Measurements from ENCODE around the gene TULP1.
A peak's percentile ranks its signal among the peaks of the same experiment; 100 is the strongest.

The TULP1 gene

DNA sequence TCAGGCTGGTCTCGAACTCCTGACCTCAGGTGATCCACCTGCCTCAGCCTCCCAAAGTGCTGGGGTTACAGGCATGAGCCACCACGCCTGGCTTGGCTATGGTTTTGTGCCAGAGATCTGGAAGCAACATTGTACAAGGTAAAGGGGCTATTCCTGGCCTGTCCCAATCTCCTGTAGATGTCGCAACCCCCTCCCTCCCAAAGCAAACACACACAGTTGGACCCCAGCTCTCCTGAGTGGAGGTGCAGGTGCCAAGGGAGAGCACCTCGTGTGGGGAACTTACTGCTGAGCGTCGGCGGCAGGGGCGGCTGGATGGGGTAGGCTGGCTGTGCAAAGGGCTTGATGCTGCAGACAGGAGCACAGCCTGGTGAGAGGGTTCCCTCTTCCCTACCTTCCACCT lies 35.7 kb downstream of the TULP1 start:
- H3K4me3 ChIP-seq (ENCODE audit: low read depth, low read length): no peak overlapping the region
- peak; percentile 11 for DNase-seq
- no peaks in the 10 kb centered on the region for H3K27me3 ChIP-seq (ENCODE audit: insufficient read depth, low read depth, severe bottlenecking)
- no peak overlapping the region for H3K27ac ChIP-seq
- H3K36me3 ChIP-seq: peaks cover 76% of the 10 kb centered on the region
- no peaks in the 10 kb centered on the region for H3K9me3 ChIP-seq (ENCODE audit: severe bottlenecking)
- TF ChIP-seq, protein P1, sequence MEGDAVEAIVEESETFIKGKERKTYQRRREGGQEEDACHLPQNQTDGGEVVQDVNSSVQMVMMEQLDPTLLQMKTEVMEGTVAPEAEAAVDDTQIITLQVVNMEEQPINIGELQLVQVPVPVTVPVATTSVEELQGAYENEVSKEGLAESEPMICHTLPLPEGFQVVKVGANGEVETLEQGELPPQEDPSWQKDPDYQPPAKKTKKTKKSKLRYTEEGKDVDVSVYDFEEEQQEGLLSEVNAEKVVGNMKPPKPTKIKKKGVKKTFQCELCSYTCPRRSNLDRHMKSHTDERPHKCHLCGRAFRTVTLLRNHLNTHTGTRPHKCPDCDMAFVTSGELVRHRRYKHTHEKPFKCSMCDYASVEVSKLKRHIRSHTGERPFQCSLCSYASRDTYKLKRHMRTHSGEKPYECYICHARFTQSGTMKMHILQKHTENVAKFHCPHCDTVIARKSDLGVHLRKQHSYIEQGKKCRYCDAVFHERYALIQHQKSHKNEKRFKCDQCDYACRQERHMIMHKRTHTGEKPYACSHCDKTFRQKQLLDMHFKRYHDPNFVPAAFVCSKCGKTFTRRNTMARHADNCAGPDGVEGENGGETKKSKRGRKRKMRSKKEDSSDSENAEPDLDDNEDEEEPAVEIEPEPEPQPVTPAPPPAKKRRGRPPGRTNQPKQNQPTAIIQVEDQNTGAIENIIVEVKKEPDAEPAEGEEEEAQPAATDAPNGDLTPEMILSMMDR (IDR thresholded peaks at IDR 0.05; ENCODE audit: low read depth, low read length): no peak

DNA sequence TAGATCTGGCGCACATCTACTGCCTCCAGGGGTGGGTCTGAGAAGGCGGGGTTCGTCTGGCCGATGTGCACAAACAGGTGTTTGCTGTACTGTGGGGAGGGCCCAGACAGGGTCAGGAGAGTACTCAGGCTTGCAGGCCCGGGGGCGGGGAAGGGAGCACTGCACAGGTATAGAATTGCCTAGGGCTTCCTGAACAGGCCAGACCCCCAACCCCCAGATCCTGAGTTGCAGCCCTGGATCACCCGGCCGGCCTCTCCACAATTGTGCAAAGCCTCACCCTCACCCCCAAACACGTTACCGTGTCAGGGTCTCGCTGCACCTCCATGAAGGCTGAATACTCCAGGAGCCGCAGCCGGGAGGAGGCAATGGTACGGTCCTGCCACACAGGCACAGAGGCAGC lies 36.7 kb downstream of the TULP1 start:
- Histone ChIP-seq H3K27ac (no peak overlapping the region), H3K27me3 (ENCODE audit: insufficient read depth, low read depth, severe bottlenecking) (no peaks in the 10 kb centered on the region), H3K9me3 (ENCODE audit: severe bottlenecking) (no peaks in the 10 kb centered on the region), H3K36me3 (peaks cover 81% of the 10 kb centered on the region), H3K4me3 (ENCODE audit: low read depth, low read length) (no peak overlapping the region)
- DNase-seq: peak; percentile 37
- TF ChIP-seq, protein P1 (IDR thresholded peaks at IDR 0.05; ENCODE audit: low read depth, low read length): no peak

DNA sequence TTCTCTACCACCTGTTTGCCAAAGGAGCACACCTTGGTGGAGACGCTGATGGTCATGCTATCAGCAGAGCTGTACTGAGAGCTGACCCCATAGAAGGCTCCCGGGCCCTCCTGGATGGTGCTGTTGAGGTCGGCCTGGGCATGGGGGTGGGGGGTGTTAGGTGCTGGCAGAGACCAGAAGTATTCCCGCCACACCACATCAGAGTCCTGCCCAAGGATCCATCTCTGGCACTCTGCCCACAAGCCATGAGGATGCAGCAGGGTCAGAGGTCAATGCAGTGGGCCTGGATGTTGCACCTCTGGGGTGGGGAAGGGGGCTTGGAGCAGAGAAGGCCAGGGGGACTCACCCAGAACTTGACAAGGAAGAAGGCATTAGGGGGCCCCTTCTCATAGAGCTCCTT lies 37.1 kb downstream of the TULP1 start:
- Histone ChIP-seq H3K4me3 (ENCODE audit: low read depth, low read length) (no peak overlapping the region), H3K27ac (no peak overlapping the region), H3K27me3 (ENCODE audit: insufficient read depth, low read depth, severe bottlenecking) (no peaks in the 10 kb centered on the region), H3K36me3 (peaks cover 86% of the 10 kb centered on the region), H3K9me3 (ENCODE audit: severe bottlenecking) (no peaks in the 10 kb centered on the region)
- no peak for DNase-seq
- TF ChIP-seq, protein P1 (IDR thresholded peaks at IDR 0.05; ENCODE audit: low read depth, low read length): no peak

DNA sequence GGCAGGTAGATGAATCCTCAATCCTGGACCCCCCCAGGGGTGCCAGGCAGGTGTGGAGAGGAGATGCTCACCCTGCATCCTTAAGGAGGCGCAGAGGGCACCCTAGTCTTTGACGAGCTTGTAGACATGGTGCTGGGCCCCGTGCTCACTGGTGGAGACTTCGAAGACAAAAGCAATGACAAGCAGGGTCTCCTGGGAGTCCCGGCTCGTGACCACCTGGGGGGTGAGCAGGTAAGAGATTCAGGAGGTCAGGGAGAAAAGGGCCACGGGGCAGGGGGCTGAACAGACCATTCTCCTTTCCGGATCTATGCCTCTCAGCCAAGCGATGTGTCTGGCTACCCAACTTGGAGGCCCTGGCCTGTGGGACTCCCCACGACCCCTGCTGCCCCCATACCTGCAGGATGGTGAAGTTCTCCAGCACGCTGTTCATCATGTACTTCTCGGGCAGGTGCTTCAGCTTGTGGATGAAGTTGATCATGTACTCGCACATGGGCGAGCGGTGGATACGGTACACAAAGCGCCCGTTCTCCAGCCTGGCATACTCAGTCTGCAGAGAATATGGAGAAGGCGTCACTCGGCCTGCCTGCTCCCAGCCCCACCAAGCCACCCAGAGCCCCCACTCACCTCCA lies 37.6 kb downstream of the TULP1 start:
- DNase-seq: no peak
- TF ChIP-seq, protein P1 (IDR thresholded peaks at IDR 0.05; ENCODE audit: low read depth, low read length): no peak
- peaks cover 89% of the 10 kb centered on the region for H3K36me3 ChIP-seq
- H3K9me3 ChIP-seq (ENCODE audit: severe bottlenecking): no peaks in the 10 kb centered on the region
- H3K27me3 ChIP-seq (ENCODE audit: insufficient read depth, low read depth, severe bottlenecking): no peaks in the 10 kb centered on the region
- H3K27ac ChIP-seq: no peak overlapping the region
- H3K4me3 ChIP-seq (ENCODE audit: low read depth, low read length): no peak overlapping the region

DNA sequence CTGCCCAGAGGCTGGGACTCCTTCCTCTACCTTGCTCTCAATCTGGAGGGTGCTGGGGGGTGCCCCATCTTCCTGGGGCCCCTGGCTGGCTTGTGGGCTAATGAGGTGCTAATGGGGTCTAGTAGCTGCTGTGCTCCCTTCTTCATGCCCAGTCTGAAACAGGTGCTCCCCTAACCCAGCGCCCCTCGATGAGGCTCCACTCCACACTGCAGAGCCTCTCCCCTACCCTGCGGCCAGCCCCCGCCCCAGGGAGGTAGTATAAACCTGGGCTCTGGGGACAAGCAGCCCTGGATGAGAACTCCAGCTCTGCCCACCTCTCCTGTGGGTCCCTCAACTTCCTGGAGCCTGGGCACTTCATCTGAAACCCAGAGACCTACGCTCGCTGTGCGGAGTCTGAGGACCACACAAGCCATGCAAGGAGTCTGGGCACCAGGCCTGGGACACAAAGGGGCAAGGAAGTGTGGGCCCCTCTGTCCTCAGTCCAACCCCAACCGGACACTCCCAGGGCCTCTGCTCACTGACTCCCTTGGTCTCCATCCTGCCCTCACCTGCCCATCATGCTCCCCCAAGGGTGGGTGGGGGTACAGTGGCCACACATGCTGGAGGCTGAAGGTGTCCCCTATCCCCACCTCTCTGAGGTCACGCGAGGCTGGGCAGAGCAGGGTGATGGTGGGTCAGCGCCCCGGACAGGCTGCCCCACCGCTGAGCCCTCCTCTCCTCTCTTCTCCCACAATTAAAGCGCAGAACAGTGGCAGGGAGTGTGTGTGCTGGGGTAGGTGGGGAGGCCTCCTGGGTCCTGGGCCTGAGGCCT lies 38.4 kb downstream of the TULP1 start:
- DNase-seq: no peak
- TF ChIP-seq, protein P1 (IDR thresholded peaks at IDR 0.05; ENCODE audit: low read depth, low read length): no peak
- Histone ChIP-seq H3K27ac (peak overlapping the region; percentile 35), H3K36me3 (peaks cover 89% of the 10 kb centered on the region), H3K27me3 (ENCODE audit: insufficient read depth, low read depth, severe bottlenecking) (no peaks in the 10 kb centered on the region), H3K4me3 (ENCODE audit: low read depth, low read length) (no peak overlapping the region), H3K9me3 (ENCODE audit: severe bottlenecking) (no peaks in the 10 kb centered on the region)

Data from WERI-Rb-1 (cell line).